H1 (cell line): ENCODE results near the gene PGM1. TPM values are rescaled to one million over a fixed set of nuclear protein-coding genes. Genes with fewer than 3 reads are reported as not detected.

Experiments used
- CTCF ChIA-PET: fragments of 300-600 bp; sonication (Branson Sonifier 250); formaldehyde crosslinking; loops from one replicate; lab custom pipeline; 2021; ENCODE audit not compliant: partially characterized antibody; lab: Charles Lee
- POLR2A ChIA-PET: fragments of 300-600 bp; sonication (Branson Sonifier 250); formaldehyde crosslinking; loops from one replicate; lab custom pipeline; 2021; ENCODE audit warnings: inconsistent platforms; ENCODE audit not compliant: partially characterized antibody; lab: Charles Lee
- DNase-seq, 2 experiments: peaks; one replicate each; pipeline versions ENCODE4 v3.0.0 to v3.0.0-alpha.2; 2010 to 2022; ENCODE audit warnings: low spot score in 2 of 2, low read depth in 1 of 2, mixed read lengths in 1 of 2
- FAIRE-seq: peaks from 2 replicates; lab custom pipeline; 2011; peaks lifted over from hg19 to GRCh38; lab: Jason Lieb, UNC
- H2AFZ ChIP-seq: 2 replicates; pipeline ENCODE4 v1.8.1; 2012; ENCODE audit warnings: low read length, inconsistent platforms
- H2AK5ac ChIP-seq: 2 replicates; pipeline ENCODE4 v1.6.1; 2013; ENCODE audit warnings: low read depth, low read length
- H2BK120ac ChIP-seq: replicated peaks from 2 replicates; pipeline ENCODE3; 2013; ENCODE audit warnings: low read depth, low read length, inconsistent platforms
- H2BK12ac ChIP-seq: 2 replicates; pipeline ENCODE4 v1.6.1; 2013; ENCODE audit warnings: low read depth, low read length
- H2BK15ac ChIP-seq: 2 replicates; pipeline ENCODE4 v1.6.1; 2013; ENCODE audit warnings: low read length
- H2BK20ac ChIP-seq: 2 replicates; pipeline ENCODE4 v1.6.1; 2013; ENCODE audit warnings: low read length
- H2BK5ac ChIP-seq: 2 replicates; pipeline ENCODE4 v1.6.1; 2013; ENCODE audit warnings: low read depth, low read length
- H3K14ac ChIP-seq: 2 replicates; pipeline ENCODE4 v1.6.1; 2013; ENCODE audit warnings: inconsistent platforms; ENCODE audit not compliant: insufficient read length
- H3K18ac ChIP-seq: 2 replicates; pipeline ENCODE4 v1.6.1; 2013; ENCODE audit warnings: low read length; ENCODE audit errors: extremely low read depth
- H3K23ac ChIP-seq: 2 replicates; pipeline ENCODE4 v1.6.1; 2013; ENCODE audit warnings: inconsistent platforms; ENCODE audit not compliant: insufficient read length
- H3K23me2 ChIP-seq: 2 replicates; pipeline ENCODE4 v1.6.1; 2013; ENCODE audit warnings: low read depth, low read length
- H3K27ac ChIP-seq: 2 replicates; pipeline ENCODE4 v1.6.1; 2011; ENCODE audit warnings: low read depth, low read length, inconsistent platforms
- H3K27me3 ChIP-seq, 4 experiments: replicated peaks in 1 of 4; 1 replicate in 1 of 4; 2 replicates in 3 of 4; pipeline versions ENCODE4 v1.6.1 to v1.8.1; 2011 to 2013; ENCODE audit warnings: low read length in 3 of 4, mild to moderate bottlenecking in 3 of 4, inconsistent platforms in 2 of 4, mixed read lengths in 2 of 4, moderate library complexity in 1 of 4; ENCODE audit not compliant: control insufficient read depth in 3 of 4, insufficient read depth in 3 of 4; ENCODE audit errors: extremely low read depth in 1 of 4
- H3K36me3 ChIP-seq, 4 experiments: 2 replicates each; pipeline versions ENCODE4 v1.6.1 to v1.8.1; 2011 to 2013; ENCODE audit warnings: mild to moderate bottlenecking in 4 of 4, low read length in 3 of 4, moderate library complexity in 2 of 4, control low read depth in 1 of 4, inconsistent platforms in 1 of 4; ENCODE audit not compliant: insufficient read depth in 4 of 4, control insufficient read depth in 2 of 4
- H3K4ac ChIP-seq: replicated peaks from 2 replicates; pipeline ENCODE3; 2013; ENCODE audit warnings: low read length, low read depth, mixed read lengths, inconsistent platforms; ENCODE audit not compliant: insufficient read length
- H3K4me1 ChIP-seq, 4 experiments: replicated peaks in 1 of 4; 1 replicate in 1 of 4; 2 replicates in 3 of 4; pipeline versions ENCODE4 v1.6.1 to v1.8.1; 2011 to 2013; ENCODE audit warnings: low read length in 3 of 4, inconsistent platforms in 2 of 4, mixed read lengths in 1 of 4; ENCODE audit not compliant: insufficient read depth in 4 of 4, control insufficient read depth in 3 of 4
- H3K4me2 ChIP-seq, 2 experiments: 2 replicates each; pipeline versions ENCODE4 v1.6.1 to v1.8.1; 2011 to 2013; ENCODE audit warnings: low read depth in 2 of 2, low read length in 2 of 2, control low read depth in 1 of 2, inconsistent platforms in 1 of 2, mild to moderate bottlenecking in 1 of 2; ENCODE audit not compliant: insufficient read depth in 1 of 2
- H3K4me3 ChIP-seq, 4 experiments: fragments of 200-600, 300-600 bp in 1 of 4; sonication (generic), shearing (Covaris generic), sonication (Bioruptor Twin) in 1 of 4; 2 replicates each; pipeline versions ENCODE4 v1.5.1 to v1.8.1; 2011 to 2016; ENCODE audit warnings: low read length in 4 of 4, low read depth in 3 of 4, control low read depth in 2 of 4, inconsistent platforms in 2 of 4, mild to moderate bottlenecking in 2 of 4, mixed read lengths in 1 of 4, moderate library complexity in 1 of 4; ENCODE audit not compliant: insufficient read depth in 2 of 4; ENCODE audit errors: extremely low read depth in 1 of 4
- H3K56ac ChIP-seq: replicated peaks from 2 replicates; pipeline ENCODE3; 2013; ENCODE audit warnings: low read depth, mild to moderate bottlenecking, mixed read lengths, low read length, inconsistent platforms; ENCODE audit not compliant: insufficient read length
- H3K79me1 ChIP-seq: 2 replicates; pipeline ENCODE4 v1.6.1; 2013; ENCODE audit warnings: low read depth, low read length, control low read depth
- H3K79me2 ChIP-seq, 2 experiments: 2 replicates each; pipeline versions ENCODE4 v1.6.1 to v1.8.1; 2012 to 2013; ENCODE audit warnings: low read length in 2 of 2, mild to moderate bottlenecking in 2 of 2, inconsistent platforms in 1 of 2; ENCODE audit not compliant: insufficient read depth in 2 of 2, control insufficient read depth in 1 of 2
- H3K9ac ChIP-seq, 4 experiments: replicated peaks in 1 of 4; 1 replicate in 1 of 4; 2 replicates in 3 of 4; pipeline versions ENCODE4 v1.6.1 to v1.8.1; 2011 to 2013; ENCODE audit warnings: low read depth in 3 of 4, low read length in 3 of 4, control low read depth in 2 of 4, mild to moderate bottlenecking in 2 of 4, moderate library complexity in 2 of 4, inconsistent platforms in 1 of 4; ENCODE audit errors: extremely low read depth in 1 of 4
- H3K9me3 ChIP-seq, 2 experiments: 2 replicates each; pipeline versions ENCODE4 v1.6.1 to v1.8.1; 2012 to 2013; ENCODE audit warnings: mild to moderate bottlenecking in 2 of 2, moderate library complexity in 2 of 2, control low read depth in 1 of 2, inconsistent platforms in 1 of 2, low read depth in 1 of 2, low read length in 1 of 2, mixed read lengths in 1 of 2; ENCODE audit not compliant: insufficient read depth in 2 of 2
- H4K20me1 ChIP-seq, 2 experiments: replicated peaks in 1 of 2; 2 replicates each; pipeline versions ENCODE3 to v1.8.1; 2011 to 2013; ENCODE audit warnings: inconsistent platforms in 2 of 2, low read length in 2 of 2, mild to moderate bottlenecking in 1 of 2; ENCODE audit not compliant: insufficient read depth in 2 of 2, control insufficient read depth in 1 of 2
- H4K5ac ChIP-seq: 2 replicates; pipeline ENCODE4 v1.6.1; 2013; ENCODE audit warnings: low read length, low read depth, mixed read lengths, inconsistent platforms; ENCODE audit not compliant: insufficient read length
- H4K8ac ChIP-seq: 2 replicates; pipeline ENCODE4 v1.8.0; 2013; ENCODE audit warnings: mild to moderate bottlenecking, moderate library complexity, low read length, inconsistent platforms; ENCODE audit not compliant: insufficient read depth; ENCODE audit errors: extremely low read depth
- H4K91ac ChIP-seq: replicated peaks from 2 replicates; pipeline ENCODE3; 2013; ENCODE audit warnings: low read length, mixed read lengths, inconsistent platforms; ENCODE audit not compliant: insufficient read length
- BCL11A ChIP-seq, 2 experiments: IDR thresholded peaks; one replicate each; pipeline ENCODE4 v1.6.1; 2011; ENCODE audit warnings: low read depth in 2 of 2, low read length in 2 of 2, mild to moderate bottlenecking in 2 of 2
- CBX8 ChIP-seq: fragments of 300-800, 300-1000 bp; sonication (generic); IDR thresholded peaks from 2 replicates; pipeline ENCODE4 v1.7.1; 2016; ENCODE audit warnings: low read depth, low read length, borderline replicate concordance
- GABPA ChIP-seq: IDR thresholded peaks from 2 replicates; pipeline ENCODE4 v1.6.1; 2011; ENCODE audit warnings: mild to moderate bottlenecking, low read length, moderate library complexity, borderline replicate concordance; ENCODE audit not compliant: insufficient read depth
- HDAC6 ChIP-seq: IDR thresholded peaks from one replicate; pipeline ENCODE4 v1.7.1; 2012; ENCODE audit warnings: low read depth, mild to moderate bottlenecking, inconsistent platforms, low read length, moderate library complexity
- KDM4A ChIP-seq: IDR thresholded peaks from one replicate; pipeline ENCODE4 v1.7.1; 2012; ENCODE audit warnings: low read depth, mild to moderate bottlenecking, moderate library complexity, low read length, inconsistent platforms; ENCODE audit not compliant: severe bottlenecking
- MAFK ChIP-seq: IDR thresholded peaks from 2 replicates; pipeline ENCODE4 v1.6.1; 2012; ENCODE audit warnings: low read depth, mild to moderate bottlenecking, improper control_type of control experiment, low read length
- RBBP5 ChIP-seq: IDR thresholded peaks from 2 replicates; pipeline ENCODE4 v1.7.1; 2012; ENCODE audit warnings: low read depth, mild to moderate bottlenecking, inconsistent platforms, low read length, moderate library complexity, borderline replicate concordance
- RFX5 ChIP-seq: IDR thresholded peaks from 2 replicates; pipeline ENCODE4 v1.6.1; 2011; ENCODE audit warnings: low read depth, low read length, improper control_type of control experiment, borderline replicate concordance
- RNF2 ChIP-seq: fragments of 200-900, 300-1000 bp; sonication (generic); IDR thresholded peaks from 2 replicates; pipeline ENCODE4 v1.7.1; 2016; ENCODE audit warnings: borderline replicate concordance, low read depth, mild to moderate bottlenecking, antibody characterized with exemption, low read length; ENCODE audit not compliant: poor library complexity, severe bottlenecking; ENCODE audit errors: missing control alignments
- RXRA ChIP-seq: IDR thresholded peaks from 2 replicates; pipeline ENCODE4 v1.6.1; 2011; ENCODE audit warnings: low read depth, mild to moderate bottlenecking, low read length, moderate library complexity; ENCODE audit not compliant: insufficient read depth
- SP2 ChIP-seq: IDR thresholded peaks from 2 replicates; pipeline ENCODE4 v1.6.1; 2012; ENCODE audit warnings: mild to moderate bottlenecking, low read length, inconsistent platforms
- TEAD4 ChIP-seq: IDR thresholded peaks from 2 replicates; pipeline ENCODE4 v1.6.1; 2012; ENCODE audit warnings: low read depth, low read length, inconsistent platforms, mixed read lengths
- YY1 ChIP-seq: IDR thresholded peaks from 2 replicates; pipeline ENCODE4 v1.6.1; 2011; ENCODE audit warnings: low read depth, mild to moderate bottlenecking, low read length
- WGBS, 2 experiments: shearing (Covaris generic) in 1 of 2; methylation state at CpG; one replicate each; pipeline versions ENCODE4 v1.1.6 to v1.1.7; 2013 to 2015; ENCODE audit warnings: low lambda C conversion rate in 2 of 2, mixed read lengths in 2 of 2, inconsistent platforms in 1 of 2, low coverage in 1 of 2, missing lambda C conversion rate in 1 of 2; ENCODE audit not compliant: insufficient replicate concordance in 2 of 2, insufficient coverage in 1 of 2, insufficient read length in 1 of 2; ENCODE audit errors: extremely low coverage in 1 of 2, missing lambda C conversion rate in 1 of 2; 5-methylcytosine and 5-hydroxymethylcytosine counted together
- polyA plus RNA-seq, 7 experiments: library from polyadenylated mRNA; depleted of rRNA in 3 of 7; stranded (reverse) in 5 of 7; unstranded in 2 of 7; fragments of >200 nt in 5 of 7; fragments of 200-250 nt in 2 of 7; gene quantifications; 1 replicate in 5 of 7; 2 replicates in 1 of 7; 4 replicates in 1 of 7; pipeline versions ENCODE4 v1.2.1 to v1.2.3, GENCODE V29; 2011 to 2013; ENCODE audit warnings: missing spikeins in 2 of 7, mixed read lengths in 2 of 7
- total RNA-seq: library from RNA; stranded (reverse); fragmentation: NEBNext Ultra II Directional; extraction: Animal tissue kit (Norgen Biotek cat#: 25700); gene quantifications from 2 replicates; pipeline ENCODE4 v1.2.1, GENCODE V29; 2021
- TF ChIP-seq, protein P1 (sequence below): IDR thresholded peaks from 2 replicates; pipeline ENCODE4 v1.6.1; 2011; ENCODE audit warnings: low read depth, mild to moderate bottlenecking, low read length; ENCODE audit not compliant: insufficient read depth

Gene PGM1
- total and polyA plus RNA-seq, 2 of the 8 experiments (the other 6 are each of a cell fraction or from before 2014, with no cell fraction given), result 33.0 to 65.4 TPM

DNA sequence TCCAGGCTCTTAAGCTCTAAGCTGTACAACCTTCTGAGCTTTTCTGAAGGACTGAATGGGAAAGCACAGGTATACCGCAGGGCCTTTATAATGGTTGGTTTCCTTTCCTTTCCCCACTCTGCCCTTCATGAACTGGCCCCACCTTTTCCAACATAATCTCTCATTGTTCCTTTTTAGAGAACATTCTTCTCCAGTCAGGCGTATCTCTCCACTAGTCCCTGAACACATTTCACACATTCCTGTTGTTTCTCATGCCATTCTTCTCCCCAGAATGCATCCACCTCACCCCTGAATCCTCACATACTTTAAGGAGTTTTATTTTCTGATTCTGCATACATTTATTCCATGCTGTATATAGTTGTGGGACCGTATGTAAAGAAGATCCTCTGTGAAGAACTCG lies 41.3 kb downstream of the PGM1 start:
- Histone ChIP-seq H3K18ac (no peak overlapping the region), H2BK120ac (no peak overlapping the region), H2BK5ac (no peak overlapping the region), H3K79me1 (no peaks in the 10 kb centered on the region), H3K4me2 (no peak overlapping the region), H3K79me2 (no peaks in the 10 kb centered on the region), H3K23me2 (no peaks in the 10 kb centered on the region), H4K5ac (no peak overlapping the region), H4K91ac (no peak overlapping the region), H2AK5ac (no peak overlapping the region), H3K14ac (no peak overlapping the region), H3K4me3 (no peak overlapping the region), H3K9ac (no peak overlapping the region), H2AFZ (no peak overlapping the region), H3K27ac (no peak overlapping the region), H3K36me3 (peaks cover 2 to 42% (median 6%) of the 10 kb centered on the region in 4 experiments; a peak in 6 of 8 replicates), H3K4ac (no peak overlapping the region), H3K4me1 (no peaks in the 10 kb centered on the region), H3K56ac (no peak overlapping the region), H3K9me3 (no peaks in the 10 kb centered on the region), H2BK20ac (no peak overlapping the region), H2BK15ac (no peak overlapping the region), H4K20me1 (no peaks in the 10 kb centered on the region), H3K27me3 (no peaks in the 10 kb centered on the region), H4K8ac (no peak overlapping the region; the same call in 1 of the 2 replicates), H3K23ac (no peak overlapping the region), H2BK12ac (no peak overlapping the region)
- ChIA-PET CTCF (interaction anchor here (1.4 to 2.0 kb wide), 5 partner anchors 9 to 140 kb away, joined by 3 to 12 read pairs (median 7); partner anchors contain the start of gene ROR1), POLR2A (no interaction called here)
- DNase-seq, result no peak
- WGBS, 2 experiments, result 95% methylated on average over 4 of the region's 4 CpGs; no CpG with 5 or more reads in 1 of the 2 experiments
- no peak for FAIRE-seq
- no peak for TF ChIP-seq RXRA
- TF ChIP-seq RNF2, result no peak
- no peak for TF ChIP-seq RBBP5
- TF ChIP-seq GABPA, result no peak
- no peak for TF ChIP-seq YY1
- TF ChIP-seq TEAD4, result no peak
- no peak for TF ChIP-seq MAFK
- TF ChIP-seq BCL11A (IDR thresholded peaks at IDR 0.05; ENCODE audit: low read depth in 2 of 2, low read length in 2 of 2), result no peak
- no peak for TF ChIP-seq HDAC6
- no peak for TF ChIP-seq KDM4A
- TF ChIP-seq SP2, result no peak
- TF ChIP-seq RFX5, result no peak
- TF ChIP-seq, protein P1, sequence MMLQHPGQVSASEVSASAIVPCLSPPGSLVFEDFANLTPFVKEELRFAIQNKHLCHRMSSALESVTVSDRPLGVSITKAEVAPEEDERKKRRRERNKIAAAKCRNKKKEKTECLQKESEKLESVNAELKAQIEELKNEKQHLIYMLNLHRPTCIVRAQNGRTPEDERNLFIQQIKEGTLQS, result no peak
- TF ChIP-seq CBX8, result no peak
